AG10803 (cell line): ENCODE results near the gene ZC3H12A.

Source experiments
- DNase-seq: peaks from one replicate; pipeline ENCODE4 v3.0.0; 2010; ENCODE audit warnings: low read depth
- H3K4me3 ChIP-seq: 2 replicates; pipeline ENCODE4 v1.5.1; 2011; ENCODE audit warnings: mild to moderate bottlenecking, low read length, control low read depth
- CTCF ChIP-seq: conservative IDR thresholded peaks from 2 replicates; pipeline ENCODE4 v1.5.1; 2011; ENCODE audit warnings: mild to moderate bottlenecking, low read length, control low read depth, inconsistent platforms

Gene ZC3H12A

GRCh38 chr1:37474046-37474696 lies at the start of gene ZC3H12A:
TSS of gene ZC3H12A (plus strand) at chr1:37474580. CDS start at chr1:37475497, 917 bp downstream.
- H3K4me3 ChIP-seq: peak within 1 kb of the TSS; percentile 94
- no peak for TF ChIP-seq CTCF
- peak; percentile 86 for DNase-seq

- no peak for TF ChIP-seq CTCF
- no peak for DNase-seq
- no peak overlapping the region for H3K4me3 ChIP-seq
Measured at GRCh38 chr1:37425221-37425620, 49.2 kb upstream of the ZC3H12A start.

- TF ChIP-seq CTCF: no peak
- H3K4me3 ChIP-seq: no peak overlapping the region
- no peak for DNase-seq
Measured at GRCh38 chr1:37429029-37429428, 45.4 kb upstream of the ZC3H12A start.

GRCh38 chr1:37430103-37430985 lies 44.0 kb upstream of the ZC3H12A start:
- DNase-seq: no peak
- no peak overlapping the region for H3K4me3 ChIP-seq
- TF ChIP-seq CTCF: no peak

- no peak overlapping the region for H3K4me3 ChIP-seq
- DNase-seq: no peak
- TF ChIP-seq CTCF: no peak
Measured at GRCh38 chr1:37432716-37433115, 41.7 kb upstream of the ZC3H12A start.

GRCh38 chr1:37433171-37433570 lies 41.2 kb upstream of the ZC3H12A start:
- no peak overlapping the region for H3K4me3 ChIP-seq
- TF ChIP-seq CTCF: no peak
- DNase-seq: no peak
